Measurements from ENCODE around the gene TMEM239.
"Not testable (repeated sequence)": the region's sequence is repeated elsewhere in the genome, so short reads cannot be mapped to it uniquely, and the experiment has no call there.

The TMEM239 gene

GRCh38 chr20:2820896-2821869, 5.0 kb downstream of the TMEM239 start:
- ATAC-seq (ENCODE audit: low read depth) (0 out of 3 replicates have a peak, but pooled peaks have one; percentile 24), DNase-seq (ENCODE audit: low spot score) (no peak)
- TF ChIP-seq CTCF (IDR thresholded peaks at IDR 0.05; ENCODE audit: poor library complexity, severe bottlenecking): no peak
- Histone ChIP-seq H3K4me1 (ENCODE audit: insufficient read depth, poor library complexity, severe bottlenecking) (no peaks in the 10 kb centered on the region), H3K27ac (ENCODE audit: poor library complexity, severe bottlenecking) (no peak overlapping the region), H3K36me3 (ENCODE audit: low read depth) (no peaks in the 10 kb centered on the region), H3K4me3 (ENCODE audit: severe bottlenecking) (no peak overlapping the region), H3K27me3 (ENCODE audit: insufficient read depth, poor library complexity, severe bottlenecking) (peaks cover 9% of the 10 kb centered on the region), H3K9me3 (ENCODE audit: severe bottlenecking) (no peaks in the 10 kb centered on the region)

GRCh38 chr20:2822073-2822472, 5.9 kb downstream of the TMEM239 start:
- Histone ChIP-seq H3K36me3 (ENCODE audit: low read depth) (no peaks in the 10 kb centered on the region), H3K27me3 (ENCODE audit: insufficient read depth, poor library complexity, severe bottlenecking) (peaks cover 15% of the 10 kb centered on the region), H3K4me3 (ENCODE audit: severe bottlenecking) (peak overlapping the region; percentile 3), H3K27ac (ENCODE audit: poor library complexity, severe bottlenecking) (no peak overlapping the region), H3K9me3 (ENCODE audit: severe bottlenecking) (no peaks in the 10 kb centered on the region), H3K4me1 (ENCODE audit: insufficient read depth, poor library complexity, severe bottlenecking) (no peaks in the 10 kb centered on the region)
- DNase-seq (ENCODE audit: low spot score) (no peak), ATAC-seq (ENCODE audit: low read depth) (peak; percentile 68)
- no peak for TF ChIP-seq CTCF (IDR thresholded peaks at IDR 0.05; ENCODE audit: poor library complexity, severe bottlenecking)

GRCh38 chr20:2825761-2826160, 9.6 kb downstream of the TMEM239 start:
- TF ChIP-seq CTCF (IDR thresholded peaks at IDR 0.05; ENCODE audit: poor library complexity, severe bottlenecking): no peak
- Histone ChIP-seq H3K4me1 (ENCODE audit: insufficient read depth, poor library complexity, severe bottlenecking) (no peaks in the 10 kb centered on the region), H3K9me3 (ENCODE audit: severe bottlenecking) (no peaks in the 10 kb centered on the region), H3K27me3 (ENCODE audit: insufficient read depth, poor library complexity, severe bottlenecking) (peaks cover 19% of the 10 kb centered on the region), H3K4me3 (ENCODE audit: severe bottlenecking) (no peak overlapping the region), H3K27ac (ENCODE audit: poor library complexity, severe bottlenecking) (no peak overlapping the region), H3K36me3 (ENCODE audit: low read depth) (no peaks in the 10 kb centered on the region)
- DNase-seq (ENCODE audit: low spot score) (no peak), ATAC-seq (ENCODE audit: low read depth) (no peak)

- Histone ChIP-seq H3K4me3 (ENCODE audit: severe bottlenecking) (no peak overlapping the region), H3K27me3 (ENCODE audit: insufficient read depth, poor library complexity, severe bottlenecking) (peaks cover 17% of the 10 kb centered on the region), H3K9me3 (ENCODE audit: severe bottlenecking) (no peaks in the 10 kb centered on the region), H3K27ac (ENCODE audit: poor library complexity, severe bottlenecking) (no peak overlapping the region), H3K4me1 (ENCODE audit: insufficient read depth, poor library complexity, severe bottlenecking) (no peaks in the 10 kb centered on the region), H3K36me3 (ENCODE audit: low read depth) (no peaks in the 10 kb centered on the region)
- ATAC-seq (ENCODE audit: low read depth): no peak
- no peak for TF ChIP-seq CTCF (IDR thresholded peaks at IDR 0.05; ENCODE audit: poor library complexity, severe bottlenecking)
- no peak for DNase-seq (ENCODE audit: low spot score)
Measured at GRCh38 chr20:2826655-2827054, 10.5 kb downstream of the TMEM239 start.

- peaks cover 10% of the 10 kb centered on the region for H3K4me1 ChIP-seq (ENCODE audit: insufficient read depth, poor library complexity, severe bottlenecking)
- no peak for TF ChIP-seq CTCF (IDR thresholded peaks at IDR 0.05; ENCODE audit: poor library complexity, severe bottlenecking)
- no peaks in the 10 kb centered on the region for H3K9me3 ChIP-seq (ENCODE audit: severe bottlenecking)
- DNase-seq (ENCODE audit: low spot score): no peak
- no peak overlapping the region for H3K27ac ChIP-seq (ENCODE audit: poor library complexity, severe bottlenecking)
- no peaks in the 10 kb centered on the region for H3K36me3 ChIP-seq (ENCODE audit: low read depth)
- ATAC-seq (ENCODE audit: low read depth): no peak
- peaks cover 12% of the 10 kb centered on the region for H3K27me3 ChIP-seq (ENCODE audit: insufficient read depth, poor library complexity, severe bottlenecking)
- H3K4me3 ChIP-seq (ENCODE audit: severe bottlenecking): no peak overlapping the region
Measured at GRCh38 chr20:2829376-2829775, 13.2 kb downstream of the TMEM239 start.

- H3K27me3 ChIP-seq (ENCODE audit: insufficient read depth, poor library complexity, severe bottlenecking); H3K9me3 ChIP-seq (ENCODE audit: severe bottlenecking); DNase-seq (ENCODE audit: low spot score); ATAC-seq (ENCODE audit: low read depth); H3K36me3 ChIP-seq (ENCODE audit: low read depth); H3K4me3 ChIP-seq (ENCODE audit: severe bottlenecking); H3K27ac ChIP-seq (ENCODE audit: poor library complexity, severe bottlenecking): not testable (repeated sequence)
- peaks cover 10% of the 10 kb centered on the region for H3K4me1 ChIP-seq (ENCODE audit: insufficient read depth, poor library complexity, severe bottlenecking)
Measured at GRCh38 chr20:2831206-2831605, 15.0 kb downstream of the TMEM239 start.

All from RWPE2 (cell line).